ENCODE results near the gene CLSTN1.

Gene CLSTN1

DNA sequence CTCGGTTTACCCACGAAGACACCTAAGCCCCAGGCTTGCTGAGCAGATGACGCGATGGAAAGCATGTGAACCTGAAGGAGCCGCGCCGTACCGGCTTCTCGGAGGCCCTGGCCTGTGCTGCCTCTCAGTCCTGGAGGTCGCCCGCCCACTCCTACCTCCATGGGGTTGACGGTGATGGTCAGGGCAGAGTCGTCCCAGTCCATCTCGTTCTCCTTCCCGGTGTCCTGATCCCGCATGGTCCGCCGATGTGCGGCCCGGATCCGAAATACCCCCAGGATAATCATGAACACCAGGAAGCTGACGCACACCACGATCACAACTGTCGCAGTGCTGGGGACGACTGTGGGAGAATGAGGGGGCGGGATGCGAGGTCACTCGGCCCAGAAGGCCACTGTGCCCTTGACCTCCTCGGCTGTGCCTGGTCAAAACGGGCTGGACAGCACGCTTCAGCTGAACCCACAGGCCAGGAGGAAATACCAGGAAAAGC, 92.7 kb downstream of the CLSTN1 start:
- no peak overlapping the region for H3K4me2 ChIP-seq (ENCODE audit: low read depth, low read length, poor library complexity, severe bottlenecking)
- no peaks in the 10 kb centered on the region for H3K9me2 ChIP-seq (replicated peaks; ENCODE audit: insufficient read depth, low read length)
- H4K20me1 ChIP-seq (ENCODE audit: low read depth, low read length), result no peaks in the 10 kb centered on the region
- H3K9ac ChIP-seq (ENCODE audit: low read length), result no peak overlapping the region
- H2AFZ ChIP-seq (ENCODE audit: low read depth, low read length, severe bottlenecking), result no peak overlapping the region
- H3F3A ChIP-seq (ENCODE audit: insufficient read depth), result peaks cover 21% of the 10 kb centered on the region
- no peak overlapping the region for H3K4me3 ChIP-seq (ENCODE audit: insufficient read depth, low read length, poor library complexity, severe bottlenecking)
- no peaks in the 10 kb centered on the region for H3K27me3 ChIP-seq (ENCODE audit: low read length)
- H3K27ac ChIP-seq (ENCODE audit: low read depth, low read length), result no peak overlapping the region
- no peaks in the 10 kb centered on the region for H3K79me2 ChIP-seq (ENCODE audit: insufficient read depth, low read length)
- TF ChIP-seq, protein P1, sequence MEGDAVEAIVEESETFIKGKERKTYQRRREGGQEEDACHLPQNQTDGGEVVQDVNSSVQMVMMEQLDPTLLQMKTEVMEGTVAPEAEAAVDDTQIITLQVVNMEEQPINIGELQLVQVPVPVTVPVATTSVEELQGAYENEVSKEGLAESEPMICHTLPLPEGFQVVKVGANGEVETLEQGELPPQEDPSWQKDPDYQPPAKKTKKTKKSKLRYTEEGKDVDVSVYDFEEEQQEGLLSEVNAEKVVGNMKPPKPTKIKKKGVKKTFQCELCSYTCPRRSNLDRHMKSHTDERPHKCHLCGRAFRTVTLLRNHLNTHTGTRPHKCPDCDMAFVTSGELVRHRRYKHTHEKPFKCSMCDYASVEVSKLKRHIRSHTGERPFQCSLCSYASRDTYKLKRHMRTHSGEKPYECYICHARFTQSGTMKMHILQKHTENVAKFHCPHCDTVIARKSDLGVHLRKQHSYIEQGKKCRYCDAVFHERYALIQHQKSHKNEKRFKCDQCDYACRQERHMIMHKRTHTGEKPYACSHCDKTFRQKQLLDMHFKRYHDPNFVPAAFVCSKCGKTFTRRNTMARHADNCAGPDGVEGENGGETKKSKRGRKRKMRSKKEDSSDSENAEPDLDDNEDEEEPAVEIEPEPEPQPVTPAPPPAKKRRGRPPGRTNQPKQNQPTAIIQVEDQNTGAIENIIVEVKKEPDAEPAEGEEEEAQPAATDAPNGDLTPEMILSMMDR (IDR thresholded peaks at IDR 0.05; ENCODE audit: insufficient read depth, low read length, poor library complexity, severe bottlenecking), result no peak
- no peak for TF ChIP-seq EZH2phosphoT487 (conservative IDR thresholded peaks at IDR 0.05; ENCODE audit: low read length)
- H3K36me3 ChIP-seq (ENCODE audit: low read length), result peaks cover 22% of the 10 kb centered on the region; the same call in 1 of the 2 replicates
- no peaks in the 10 kb centered on the region for H3K9me3 ChIP-seq (ENCODE audit: insufficient read depth, low read length)

DNA sequence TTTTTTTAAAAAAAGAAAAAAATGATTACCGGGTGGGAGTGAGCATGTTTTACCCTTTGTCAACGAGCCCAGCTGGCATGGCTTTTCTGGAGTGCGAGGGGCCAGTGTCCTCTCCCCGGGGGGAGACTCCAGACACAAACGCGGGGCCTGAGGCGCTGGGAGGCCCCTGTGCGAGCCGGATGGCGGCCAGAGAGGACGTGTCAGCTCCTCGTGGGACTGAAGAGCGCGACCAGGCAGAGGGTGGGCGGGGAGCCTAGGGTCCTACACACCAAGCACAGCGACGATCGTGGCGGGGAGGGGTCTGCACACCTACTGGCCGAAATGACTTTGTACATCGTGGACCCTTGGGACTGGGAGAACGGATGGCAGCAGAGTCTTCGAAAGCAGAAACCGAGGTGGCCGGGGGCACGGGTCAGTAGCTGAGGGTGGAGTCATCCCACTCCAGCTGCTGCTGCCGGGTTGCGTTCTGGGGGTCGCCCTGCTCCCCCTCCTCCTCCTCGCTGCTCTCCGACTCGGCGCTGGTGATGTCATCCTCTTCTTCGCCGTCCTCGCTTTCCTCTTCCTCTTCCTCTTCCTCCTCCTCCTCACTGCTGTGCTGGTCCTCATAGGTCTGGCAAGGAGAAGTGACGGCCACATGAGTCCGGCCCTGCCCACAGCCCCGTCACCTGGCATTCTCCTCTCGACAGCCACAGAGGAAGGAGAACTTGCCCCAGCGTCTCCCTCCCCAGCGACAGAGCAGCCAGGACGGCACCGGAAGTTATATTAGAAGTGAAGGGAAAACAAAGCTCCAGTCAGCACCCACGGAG, 93.5 kb downstream of the CLSTN1 start:
- no peaks in the 10 kb centered on the region for H3K79me2 ChIP-seq (ENCODE audit: insufficient read depth, low read length)
- H4K20me1 ChIP-seq (ENCODE audit: low read depth, low read length), result no peaks in the 10 kb centered on the region
- peaks cover 21% of the 10 kb centered on the region for H3F3A ChIP-seq (ENCODE audit: insufficient read depth)
- no peak overlapping the region for H2AFZ ChIP-seq (ENCODE audit: low read depth, low read length, severe bottlenecking)
- no peak overlapping the region for H3K9ac ChIP-seq (ENCODE audit: low read length)
- H3K27me3 ChIP-seq (ENCODE audit: low read length), result no peaks in the 10 kb centered on the region
- H3K36me3 ChIP-seq (ENCODE audit: low read length), result peaks cover 20% of the 10 kb centered on the region; the same call in 1 of the 2 replicates
- H3K9me3 ChIP-seq (ENCODE audit: insufficient read depth, low read length), result no peaks in the 10 kb centered on the region
- H3K27ac ChIP-seq (ENCODE audit: low read depth, low read length), result no peak overlapping the region
- TF ChIP-seq, protein P1 (IDR thresholded peaks at IDR 0.05; ENCODE audit: insufficient read depth, low read length, poor library complexity, severe bottlenecking), result no peak
- TF ChIP-seq EZH2phosphoT487 (conservative IDR thresholded peaks at IDR 0.05; ENCODE audit: low read length), result no peak
- no peak overlapping the region for H3K4me3 ChIP-seq (ENCODE audit: insufficient read depth, low read length, poor library complexity, severe bottlenecking)
- H3K9me2 ChIP-seq (replicated peaks; ENCODE audit: insufficient read depth, low read length), result no peaks in the 10 kb centered on the region
- no peak overlapping the region for H3K4me2 ChIP-seq (ENCODE audit: low read depth, low read length, poor library complexity, severe bottlenecking)

DNA sequence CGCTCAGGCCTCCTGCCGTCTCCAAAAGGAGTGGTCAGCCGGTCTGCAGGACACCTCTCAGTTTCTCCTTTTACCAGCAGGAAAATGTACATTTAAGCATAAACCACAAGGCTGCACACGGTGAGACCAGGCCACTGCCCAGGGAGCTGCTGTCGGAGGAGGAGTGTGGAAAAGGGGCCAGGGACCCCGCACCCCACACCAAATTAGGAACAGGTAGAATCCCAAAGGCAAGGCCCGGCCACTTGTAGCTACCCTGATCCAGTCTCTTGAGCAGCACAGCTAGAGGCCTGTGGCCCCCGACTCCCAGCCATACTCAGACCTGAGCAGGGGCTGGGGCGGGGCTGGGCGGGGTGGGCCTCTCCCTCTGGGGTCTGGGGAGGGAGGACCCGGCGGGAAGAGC, 94.2 kb downstream of the CLSTN1 start:
- Histone ChIP-seq H4K20me1 (ENCODE audit: low read depth, low read length) (no peaks in the 10 kb centered on the region), H3K9me2 (replicated peaks; ENCODE audit: insufficient read depth, low read length) (no peaks in the 10 kb centered on the region), H3K27me3 (ENCODE audit: low read length) (no peaks in the 10 kb centered on the region), H3K36me3 (ENCODE audit: low read length) (peaks cover 16% of the 10 kb centered on the region; the same call in 1 of the 2 replicates), H3K27ac (ENCODE audit: low read depth, low read length) (no peak overlapping the region), H3K79me2 (ENCODE audit: insufficient read depth, low read length) (no peaks in the 10 kb centered on the region), H3K4me3 (ENCODE audit: insufficient read depth, low read length, poor library complexity, severe bottlenecking) (no peak overlapping the region), H3F3A (ENCODE audit: insufficient read depth) (peaks cover 21% of the 10 kb centered on the region), H2AFZ (ENCODE audit: low read depth, low read length, severe bottlenecking) (no peak overlapping the region), H3K9me3 (ENCODE audit: insufficient read depth, low read length) (no peaks in the 10 kb centered on the region), H3K4me2 (ENCODE audit: low read depth, low read length, poor library complexity, severe bottlenecking) (no peak overlapping the region), H3K9ac (ENCODE audit: low read length) (no peak overlapping the region)
- TF ChIP-seq, protein P1 (IDR thresholded peaks at IDR 0.05; ENCODE audit: insufficient read depth, low read length, poor library complexity, severe bottlenecking), result no peak
- no peak for TF ChIP-seq EZH2phosphoT487 (conservative IDR thresholded peaks at IDR 0.05; ENCODE audit: low read length)
